Activated CD4-positive, alpha-beta memory T cell treated with anti-CD3 and anti-CD28 coated beads, Interleukin-2, amount 10 ng/mL, durations not matched to agents 7 days and 5 days (primary cell): ENCODE results near the gene MAPK12. TPM values are rescaled to one million over a fixed set of nuclear protein-coding genes. Genes with fewer than 3 reads are reported as not detected.

Experiments used
- CTCF ChIA-PET: fragments of 350-600 bp; sonication (Branson Sonifier 250); formaldehyde crosslinking; loops from one replicate; lab custom pipeline; 2021; ENCODE audit warnings: antibody characterized with exemption, inconsistent platforms; lab: Charles Lee
- POLR2A ChIA-PET: fragments of 350-600 bp; sonication (Branson Sonifier 250); formaldehyde crosslinking; loops from one replicate; lab custom pipeline; 2021; ENCODE audit warnings: antibody characterized with exemption; lab: Charles Lee
- DNase-seq: peaks from one replicate; pipeline ENCODE4 v3.0.0-alpha.2; 2020
- H3K27ac Mint-ChIP-seq: one replicate; pipeline ENCODE4 v1.8.0; 2021; ENCODE audit warnings: mild to moderate bottlenecking, mixed read lengths
- H3K27me3 Mint-ChIP-seq: one replicate; pipeline ENCODE4 v1.8.0; 2021; ENCODE audit warnings: mixed read lengths
- H3K36me3 Mint-ChIP-seq: one replicate; pipeline ENCODE4 v1.8.0; 2021; ENCODE audit warnings: low read depth, mixed read lengths
- H3K4me1 Mint-ChIP-seq: one replicate; pipeline ENCODE4 v1.8.0; 2021; ENCODE audit warnings: mixed read lengths
- H3K4me3 Mint-ChIP-seq: one replicate; pipeline ENCODE4 v1.8.0; 2021; ENCODE audit warnings: mild to moderate bottlenecking, mixed read lengths
- H3K9me3 Mint-ChIP-seq: one replicate; pipeline ENCODE4 v1.8.0; 2021; ENCODE audit warnings: mixed read lengths
- total RNA-seq, 2 experiments: library from RNA; stranded (reverse); gene quantifications; one replicate each; pipeline ENCODE4 v1.2.3, GENCODE V29; 2021

MAPK12 gene
- total RNA-seq, 2 experiments from 2014 or later = 4.8 to 5.8 TPM

DNA sequence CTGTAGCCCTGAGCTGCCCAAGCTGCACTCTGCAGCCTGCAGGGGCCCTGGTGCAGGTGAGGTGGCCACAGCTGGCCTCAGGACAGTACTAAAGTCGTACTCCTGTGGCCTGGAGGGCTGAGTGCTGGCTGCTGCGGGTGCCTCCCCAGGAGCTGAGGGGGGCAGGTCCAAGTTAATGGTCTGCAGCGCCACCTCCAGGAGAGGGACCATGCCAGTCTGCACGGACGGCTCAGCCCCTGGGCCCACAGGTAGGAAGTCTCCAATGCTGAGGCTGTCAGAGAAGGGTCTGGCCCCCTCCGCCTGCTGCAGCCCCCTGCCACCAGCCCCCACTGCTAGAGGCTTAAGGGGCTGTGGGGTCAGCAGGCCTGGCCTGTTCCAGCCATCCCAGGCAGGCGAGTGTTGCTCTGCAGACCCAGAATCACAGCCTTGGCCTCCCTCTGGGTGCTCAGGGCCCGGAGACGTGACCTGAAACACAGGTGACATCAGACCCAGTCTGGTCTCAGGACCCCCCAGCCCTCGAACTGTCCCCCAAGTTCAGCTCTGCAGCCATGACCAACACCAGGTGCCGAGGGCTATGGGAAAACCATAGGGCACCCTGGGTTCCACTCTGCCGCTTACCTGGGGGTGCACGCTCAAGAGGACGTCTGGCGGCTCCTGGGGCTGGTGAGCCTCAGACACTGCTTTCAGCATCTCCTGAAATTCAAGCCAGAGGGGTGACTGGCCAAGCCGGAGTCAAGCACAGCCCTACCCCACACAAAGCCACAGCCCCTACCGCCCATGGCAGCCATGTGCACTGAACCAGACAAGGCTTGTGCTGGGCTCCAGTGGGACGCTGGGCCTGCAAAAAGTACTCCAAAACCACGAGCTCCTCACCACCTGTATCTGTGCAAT is 39.8 kb downstream of the MAPK12 start:
- no peaks in the 10 kb centered on the region for H3K27me3 Mint-ChIP-seq
- ChIA-PET CTCF (no interaction called here), POLR2A (no interaction called here)
- peaks cover 49% of the 10 kb centered on the region for H3K36me3 Mint-ChIP-seq
- H3K9me3 Mint-ChIP-seq = no peaks in the 10 kb centered on the region
- no peak overlapping the region for H3K4me3 Mint-ChIP-seq
- H3K27ac Mint-ChIP-seq = no peak overlapping the region
- no peaks in the 10 kb centered on the region for H3K4me1 Mint-ChIP-seq
- no peak for DNase-seq

DNA sequence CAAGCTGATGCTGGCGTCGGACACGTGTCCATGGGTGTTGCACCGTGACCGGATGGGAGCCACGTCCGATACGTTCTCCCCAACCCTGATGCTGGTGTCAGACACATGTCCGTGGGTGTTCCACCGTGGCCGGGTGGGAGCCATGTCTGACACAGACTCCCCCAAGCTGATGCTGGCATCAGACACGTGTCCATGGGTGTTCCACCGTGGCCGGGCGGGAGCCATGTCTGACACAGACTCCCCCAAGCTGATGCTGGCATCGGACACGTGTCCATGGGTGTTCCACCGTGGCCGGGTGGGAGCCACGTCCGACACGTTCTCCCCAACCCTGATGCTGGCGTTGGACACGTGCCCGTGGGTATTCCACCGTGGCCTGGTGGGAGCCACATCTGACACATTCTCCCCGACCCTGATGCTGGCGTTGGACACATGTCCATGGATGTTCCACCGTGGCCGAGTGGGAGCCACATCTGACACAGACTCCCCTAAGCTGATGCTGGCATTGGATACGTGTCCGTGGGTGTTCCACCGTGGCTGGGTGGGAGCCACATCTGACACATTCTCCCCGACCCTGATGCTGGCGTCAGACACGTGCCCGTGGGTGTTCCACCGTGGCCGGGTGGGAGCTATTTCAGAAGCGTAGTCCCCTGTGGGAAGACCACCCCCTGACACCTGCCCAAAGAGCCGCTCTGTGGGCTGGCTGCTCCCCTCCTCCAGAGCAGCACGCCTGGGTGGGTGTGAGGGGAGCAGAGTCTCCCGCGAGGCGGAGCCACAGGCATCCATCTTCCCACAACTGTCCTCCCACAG is 40.7 kb downstream of the MAPK12 start:
- Mint-ChIP-seq H3K27ac (no peak overlapping the region), H3K36me3 (peaks cover 55% of the 10 kb centered on the region), H3K9me3 (no peaks in the 10 kb centered on the region), H3K4me3 (no peak overlapping the region), H3K4me1 (no peaks in the 10 kb centered on the region), H3K27me3 (no peaks in the 10 kb centered on the region)
- POLR2A ChIA-PET = no interaction called here
- CTCF ChIA-PET = no interaction called here
- DNase-seq = no peak

DNA sequence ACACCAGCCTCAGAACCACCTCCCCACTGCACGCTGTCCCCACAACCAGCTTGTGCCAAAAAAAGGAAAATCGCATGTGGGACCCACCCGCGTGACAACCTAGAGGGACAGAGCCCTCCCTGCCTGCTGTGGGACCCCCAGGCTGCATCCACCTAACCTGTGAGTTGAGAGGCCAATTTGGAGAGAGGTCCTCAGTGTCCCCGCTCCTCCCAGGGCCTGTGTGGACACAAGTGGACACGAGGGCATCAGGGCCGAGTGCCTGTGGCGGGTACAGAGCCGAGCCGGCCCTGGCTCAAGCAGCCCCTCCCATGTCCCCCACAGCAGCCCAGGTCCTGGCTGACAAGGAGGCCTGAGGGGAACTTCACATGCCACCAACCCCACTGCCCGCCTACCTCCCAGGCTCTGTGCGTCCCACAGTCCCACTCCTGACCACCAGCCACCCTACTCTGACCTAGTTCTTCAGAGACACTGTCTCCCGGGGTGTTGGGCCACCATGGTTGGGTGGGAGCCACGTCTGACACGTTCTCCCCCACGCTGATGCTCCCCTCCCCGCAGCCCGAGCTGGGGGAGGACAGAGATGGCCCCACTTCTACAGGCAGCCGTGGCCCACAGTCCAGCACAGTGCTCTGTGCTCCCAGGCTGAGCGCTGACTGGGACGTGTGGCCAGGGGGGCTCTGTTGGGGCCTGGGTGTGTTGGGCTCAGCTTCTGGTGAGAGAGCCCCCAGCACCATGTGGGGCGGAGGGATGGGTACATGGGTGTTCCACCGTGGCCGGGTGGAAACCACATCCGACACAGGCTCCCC is 41.5 kb downstream of the MAPK12 start:
- H3K9me3 Mint-ChIP-seq = no peaks in the 10 kb centered on the region
- no peak overlapping the region for H3K27ac Mint-ChIP-seq
- no peaks in the 10 kb centered on the region for H3K4me1 Mint-ChIP-seq
- no peaks in the 10 kb centered on the region for H3K27me3 Mint-ChIP-seq
- DNase-seq = no peak
- peaks cover 56% of the 10 kb centered on the region for H3K36me3 Mint-ChIP-seq
- CTCF ChIA-PET = no interaction called here
- H3K4me3 Mint-ChIP-seq = no peak overlapping the region
- POLR2A ChIA-PET = no interaction called here

DNA sequence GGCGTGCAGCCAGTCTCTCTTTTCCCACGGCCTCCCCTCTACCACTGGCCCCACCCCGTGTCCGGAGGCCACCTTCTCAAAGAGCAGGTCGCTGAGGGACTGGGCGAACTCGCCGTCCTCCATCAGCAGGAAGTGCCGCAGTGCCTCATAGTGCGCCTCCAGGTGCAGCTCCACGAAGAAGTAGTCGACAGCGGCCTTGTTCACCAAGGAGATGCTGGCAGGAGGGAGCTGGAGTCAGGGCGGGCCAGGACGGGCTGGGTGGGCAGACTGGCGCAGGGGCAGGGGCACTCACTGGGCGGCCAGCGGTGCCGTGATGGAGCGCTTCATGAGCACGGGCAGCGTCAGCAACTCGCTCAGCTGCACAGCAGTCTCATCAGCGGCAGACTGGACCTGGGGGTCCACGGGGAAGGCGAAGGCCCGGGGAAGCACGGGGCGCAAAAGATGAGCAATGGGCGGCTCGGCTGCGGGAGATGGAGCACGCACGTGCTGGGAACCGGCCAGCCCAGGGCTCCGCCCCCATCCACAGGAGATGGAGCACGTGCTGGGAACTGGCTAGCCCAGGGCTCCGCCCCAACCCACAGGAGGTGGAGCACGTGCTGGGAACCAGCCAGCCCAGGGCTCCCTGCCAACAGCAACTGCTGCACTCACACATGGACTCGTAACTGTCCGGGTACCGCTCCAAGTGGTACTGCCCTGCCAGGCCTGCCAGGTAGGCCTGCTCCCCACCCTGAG is 42.3 kb downstream of the MAPK12 start:
- peaks cover 60% of the 10 kb centered on the region for H3K36me3 Mint-ChIP-seq
- POLR2A ChIA-PET = no interaction called here
- H3K4me3 Mint-ChIP-seq = no peak overlapping the region
- no peaks in the 10 kb centered on the region for H3K4me1 Mint-ChIP-seq
- CTCF ChIA-PET = no interaction called here
- H3K9me3 Mint-ChIP-seq = no peaks in the 10 kb centered on the region
- DNase-seq = no peak
- no peak overlapping the region for H3K27ac Mint-ChIP-seq
- no peaks in the 10 kb centered on the region for H3K27me3 Mint-ChIP-seq

DNA sequence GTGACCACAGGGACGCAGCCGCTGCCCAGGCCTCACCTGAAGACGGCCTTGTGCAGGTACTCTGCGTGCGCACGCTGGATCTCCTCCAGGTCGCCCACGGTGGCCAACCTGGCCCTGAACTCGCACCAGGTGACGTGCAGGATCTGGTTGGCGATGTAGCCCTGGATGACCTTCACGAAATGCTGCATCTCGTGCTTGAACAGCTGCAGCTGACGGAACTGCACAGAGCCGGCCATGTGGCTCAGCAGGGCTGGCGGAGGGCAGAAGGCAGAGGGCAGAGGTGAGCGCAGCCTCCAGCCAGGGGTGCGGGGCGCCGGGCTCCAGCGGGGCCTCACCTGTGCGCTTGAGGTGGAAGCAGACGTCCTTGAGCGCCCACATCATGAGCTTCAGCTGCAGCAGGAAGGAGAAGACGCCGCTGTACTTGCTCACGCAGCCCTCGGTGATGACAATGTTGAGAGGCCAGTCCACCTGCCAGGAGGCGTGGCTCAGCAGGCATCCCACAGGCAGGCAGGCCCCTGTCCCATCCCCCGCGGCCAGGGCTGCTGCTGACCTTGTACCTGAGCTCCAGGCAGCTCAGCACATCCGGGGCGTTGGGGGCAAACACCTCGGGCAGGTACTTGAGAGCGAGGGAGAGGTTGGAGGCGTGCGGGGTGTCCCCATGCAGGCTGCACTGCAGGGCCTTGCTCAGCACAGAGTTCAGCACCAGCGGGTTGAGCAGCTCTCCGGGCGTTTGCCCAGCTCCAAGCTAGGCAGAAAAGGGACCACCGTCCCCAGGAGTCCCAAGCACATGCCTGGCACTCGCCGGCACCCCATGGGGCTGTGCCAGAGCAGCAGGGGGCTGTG is 43.1 kb downstream of the MAPK12 start:
- Mint-ChIP-seq H3K4me3 (no peak overlapping the region), H3K27me3 (no peaks in the 10 kb centered on the region), H3K9me3 (no peaks in the 10 kb centered on the region), H3K36me3 (peaks cover 62% of the 10 kb centered on the region), H3K4me1 (no peaks in the 10 kb centered on the region), H3K27ac (no peak overlapping the region)
- POLR2A ChIA-PET = no interaction called here
- DNase-seq = no peak
- CTCF ChIA-PET = no interaction called here

DNA sequence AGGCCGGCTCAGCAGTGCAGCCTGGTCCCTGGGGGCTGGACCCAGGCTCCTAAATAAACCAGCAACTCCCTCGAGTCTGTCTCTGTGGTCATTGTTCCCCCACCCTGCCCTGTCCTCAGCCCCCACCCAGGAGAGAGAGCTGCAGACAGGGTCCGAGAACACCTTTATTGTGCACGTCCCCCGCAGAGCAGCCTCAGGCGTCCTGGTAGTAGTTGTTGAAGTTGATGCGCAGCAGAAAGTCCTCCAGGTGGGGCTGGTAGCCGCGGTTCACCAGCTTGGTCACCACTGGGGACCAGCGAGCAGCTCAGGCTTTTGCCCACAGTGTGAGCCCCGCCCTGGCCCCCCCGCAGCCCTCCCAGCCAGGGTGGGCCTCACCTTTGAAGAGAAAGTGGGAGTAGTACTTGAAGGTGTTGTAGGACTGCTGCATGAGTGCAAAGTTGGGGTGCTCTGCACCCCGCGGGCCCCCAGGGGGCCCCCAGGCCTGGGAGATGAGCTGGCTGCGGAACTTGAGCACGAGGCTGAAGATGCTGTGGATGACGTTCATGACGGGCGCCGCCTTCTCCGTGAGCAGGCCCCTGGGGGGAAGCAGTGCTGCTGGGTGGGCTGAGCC is 43.8 kb downstream of the MAPK12 start:
- Mint-ChIP-seq H3K36me3 (peaks cover 63% of the 10 kb centered on the region), H3K4me1 (no peaks in the 10 kb centered on the region), H3K27me3 (no peaks in the 10 kb centered on the region), H3K27ac (no peak overlapping the region), H3K9me3 (no peaks in the 10 kb centered on the region), H3K4me3 (no peak overlapping the region)
- CTCF ChIA-PET = no interaction called here
- POLR2A ChIA-PET = no interaction called here
- no peak for DNase-seq

DNA sequence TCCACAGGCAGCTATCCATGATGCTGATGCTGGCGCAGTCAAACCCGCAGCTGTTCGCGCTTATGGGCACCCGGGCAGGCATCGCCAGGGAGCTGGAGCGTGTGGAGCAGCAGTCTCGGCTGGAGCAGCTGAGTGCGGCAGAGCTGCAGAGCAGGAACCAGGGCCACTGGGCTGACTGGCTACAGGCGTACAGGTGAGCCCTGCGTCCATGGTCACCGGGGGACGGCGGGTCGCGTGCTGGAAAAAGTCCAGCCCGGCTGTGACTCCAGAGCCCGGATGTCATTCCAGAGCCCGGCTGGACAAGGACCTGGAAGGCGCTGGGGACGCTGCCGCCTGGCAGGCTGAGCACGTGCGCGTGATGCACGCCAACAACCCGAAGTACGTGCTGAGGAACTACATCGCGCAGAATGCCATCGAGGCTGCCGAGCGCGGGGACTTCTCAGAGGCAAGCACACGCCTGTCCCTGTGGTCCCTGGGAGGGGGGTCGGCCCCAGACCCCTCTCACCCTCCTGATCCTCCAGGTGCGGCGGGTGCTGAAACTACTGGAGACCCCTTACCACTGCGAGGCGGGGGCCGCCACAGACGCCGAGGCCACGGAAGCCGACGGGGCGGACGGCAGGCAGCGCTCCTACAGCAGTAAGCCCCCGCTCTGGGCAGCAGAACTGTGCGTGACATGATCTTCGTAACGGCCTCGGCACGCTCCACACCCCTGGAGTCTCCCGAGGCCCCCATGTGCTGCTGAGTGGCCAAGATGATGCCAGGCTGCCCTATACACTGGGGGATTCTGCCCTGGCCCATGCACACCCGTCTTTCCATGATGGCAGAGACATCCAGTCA is 44.6 kb downstream of the MAPK12 start:
- Mint-ChIP-seq H3K27me3 (no peaks in the 10 kb centered on the region), H3K4me3 (no peak overlapping the region), H3K36me3 (peaks cover 63% of the 10 kb centered on the region), H3K4me1 (no peaks in the 10 kb centered on the region), H3K27ac (no peak overlapping the region), H3K9me3 (no peaks in the 10 kb centered on the region)
- CTCF ChIA-PET = no interaction called here
- POLR2A ChIA-PET = no interaction called here
- no peak for DNase-seq

DNA sequence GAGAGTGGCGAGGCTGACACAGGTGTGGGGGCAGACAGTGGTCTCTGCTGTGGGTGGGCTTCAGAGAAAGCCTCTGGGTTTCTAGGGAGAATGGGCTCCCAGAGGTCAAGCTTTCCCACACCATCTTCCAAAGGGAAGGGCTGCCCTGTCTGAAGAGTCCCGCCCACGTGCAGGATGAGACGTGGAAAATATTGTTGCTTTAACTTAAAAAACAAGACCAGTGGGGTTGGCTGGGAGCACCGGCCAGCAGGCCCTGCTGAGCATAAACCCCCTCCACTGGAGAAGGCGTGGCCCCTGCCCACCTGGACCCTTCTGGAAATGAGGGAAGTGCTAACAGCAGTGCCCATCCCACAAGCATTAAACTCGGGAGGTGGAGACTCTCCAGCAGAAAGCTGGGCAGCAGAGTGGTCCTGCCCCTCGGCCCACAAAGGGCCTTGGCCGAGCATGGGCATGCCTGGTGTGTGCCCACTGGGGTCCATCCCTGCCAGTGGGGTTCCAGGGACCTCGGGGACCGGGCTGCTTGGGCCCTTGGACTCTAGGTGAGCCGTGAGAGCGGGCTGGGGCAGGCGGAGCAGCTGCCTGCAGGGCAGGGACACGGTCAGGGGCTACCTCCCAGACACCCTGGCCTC is 45.3 kb downstream of the MAPK12 start:
- no peak overlapping the region for H3K27ac Mint-ChIP-seq
- H3K4me3 Mint-ChIP-seq = no peak overlapping the region
- peaks cover 60% of the 10 kb centered on the region for H3K36me3 Mint-ChIP-seq
- DNase-seq = no peak
- H3K27me3 Mint-ChIP-seq = no peaks in the 10 kb centered on the region
- POLR2A ChIA-PET = no interaction called here
- H3K4me1 Mint-ChIP-seq = no peaks in the 10 kb centered on the region
- CTCF ChIA-PET = no interaction called here
- no peaks in the 10 kb centered on the region for H3K9me3 Mint-ChIP-seq

DNA sequence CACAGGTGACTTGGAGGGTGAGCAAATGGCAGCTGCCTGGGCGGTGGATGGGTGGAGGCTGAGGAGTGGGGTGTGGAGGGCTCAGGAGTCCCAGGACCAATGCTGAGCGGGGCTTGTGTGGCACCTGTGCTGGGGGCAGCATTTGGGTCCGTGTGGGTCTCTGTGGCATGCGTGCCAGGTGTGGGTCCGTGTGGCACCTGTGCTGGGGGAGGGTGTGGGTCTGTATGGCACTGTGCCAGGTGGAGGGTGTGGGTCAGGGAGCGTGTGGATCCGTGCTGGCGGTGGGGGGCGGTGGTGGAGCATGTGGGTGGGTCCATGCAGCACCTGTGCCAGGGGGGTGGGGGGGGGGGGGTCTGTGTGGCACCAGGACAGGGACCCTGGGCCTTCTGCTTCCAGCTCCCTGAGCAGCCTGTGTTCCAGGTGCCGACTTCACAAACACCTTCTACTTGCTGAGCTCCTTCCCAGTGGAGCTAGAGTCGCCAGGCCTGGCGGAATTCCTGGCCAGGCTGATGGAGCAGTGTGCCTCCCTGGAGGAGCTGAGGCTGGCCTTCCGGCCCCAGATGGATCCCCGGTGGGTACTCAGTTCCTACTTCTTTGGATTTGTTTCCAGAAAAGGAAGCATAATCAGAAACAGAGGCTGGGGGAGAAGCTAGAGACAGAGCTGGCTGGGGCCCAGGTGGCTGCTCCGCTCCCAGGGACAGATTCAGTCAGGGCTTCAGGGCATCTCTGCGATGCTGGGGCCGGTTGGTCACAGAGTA is 46.0 kb downstream of the MAPK12 start:
- Mint-ChIP-seq H3K4me1 (no peaks in the 10 kb centered on the region), H3K27ac (peak overlapping the region; percentile 3), H3K27me3 (no peaks in the 10 kb centered on the region), H3K36me3 (peaks cover 57% of the 10 kb centered on the region), H3K4me3 (no peak overlapping the region), H3K9me3 (no peaks in the 10 kb centered on the region)
- ChIA-PET POLR2A (no interaction called here), CTCF (no interaction called here)
- no peak for DNase-seq

DNA sequence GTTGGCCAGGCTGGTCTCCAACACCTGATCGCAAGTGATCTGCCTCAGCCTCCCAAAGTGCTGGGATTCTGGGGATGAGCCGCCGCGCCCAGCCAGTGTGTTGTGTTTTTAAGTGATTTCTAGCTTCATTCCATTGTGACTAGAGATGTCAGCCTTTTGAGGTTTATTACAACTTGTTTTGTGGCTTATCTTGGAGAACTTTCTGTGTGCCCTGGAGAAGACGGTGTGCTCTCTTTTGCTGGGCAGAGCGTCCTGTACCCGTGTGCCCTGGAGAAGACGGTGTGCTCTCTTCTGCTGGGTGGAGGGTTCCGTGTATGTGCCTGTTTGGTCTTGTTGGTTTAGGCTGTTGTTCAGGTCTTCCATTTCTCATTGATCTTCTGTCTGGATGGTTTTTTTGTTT is 48.2 kb downstream of the MAPK12 start:
- no peak overlapping the region for H3K27ac Mint-ChIP-seq
- H3K9me3 Mint-ChIP-seq = no peaks in the 10 kb centered on the region
- no peak overlapping the region for H3K4me3 Mint-ChIP-seq
- H3K27me3 Mint-ChIP-seq = no peaks in the 10 kb centered on the region
- H3K36me3 Mint-ChIP-seq = peaks cover 50% of the 10 kb centered on the region
- peaks cover 3% of the 10 kb centered on the region for H3K4me1 Mint-ChIP-seq
- ChIA-PET CTCF (interaction anchor here (0.6 to 1.0 kb wide), 2 partner anchors 65 to 211 kb away, joined by 3 to 6 read pairs; no protein-coding TSS in a partner anchor), POLR2A (interaction anchor here (0.7 kb wide), 1 partner anchor 22 kb away, joined by 3 read pairs; no protein-coding TSS in a partner anchor)
- no peak for DNase-seq
